HG03097 (cell line): Measurements from ENCODE around the gene ANO6.

Experiments
- ATAC-seq: cut with Tn5 transposase; IDR thresholded peaks from one replicate; pipeline ENCODE4 v1.9.1; 2021; ENCODE audit not compliant: unreplicated experiment, low FRiP score

ANO6 gene

DNA sequence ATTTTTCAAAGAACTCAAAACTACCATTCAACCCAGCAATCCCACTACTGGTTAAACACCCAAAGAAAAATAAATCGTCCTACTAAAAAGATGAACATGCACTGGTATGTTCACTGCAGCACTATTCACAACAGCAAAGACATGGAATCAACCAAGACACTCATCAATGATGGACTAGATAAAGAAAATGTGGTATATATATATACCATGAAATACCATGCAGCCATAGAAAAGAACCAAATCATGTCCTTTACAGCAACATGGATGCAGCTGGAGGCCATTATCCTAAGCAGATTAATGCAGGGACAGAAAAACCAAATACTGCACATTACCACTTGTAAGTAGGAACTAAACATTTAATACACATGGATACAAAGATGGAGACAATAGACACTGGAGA is 3.8 kb upstream of the ANO6 start:
- no peak for ATAC-seq

DNA sequence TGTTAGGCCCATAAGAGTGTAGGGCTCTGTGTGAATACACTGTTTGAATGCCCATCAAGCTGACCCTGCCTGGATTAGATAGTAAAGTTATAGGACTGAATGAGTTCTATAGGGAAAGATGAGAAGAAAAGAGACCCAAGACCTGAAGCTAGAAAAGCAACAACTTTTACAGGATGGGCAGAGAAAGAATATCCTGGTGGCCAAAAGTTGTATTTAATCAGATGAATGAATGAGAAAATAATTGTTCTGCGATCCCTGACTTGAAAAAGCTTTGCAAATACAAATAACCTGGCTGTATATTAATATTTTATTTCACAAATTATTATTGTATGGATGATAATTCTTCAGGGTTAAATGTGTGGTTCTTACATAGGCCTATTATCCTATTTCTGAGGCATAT is 2.8 kb upstream of the ANO6 start:
- ATAC-seq, result no peak

DNA sequence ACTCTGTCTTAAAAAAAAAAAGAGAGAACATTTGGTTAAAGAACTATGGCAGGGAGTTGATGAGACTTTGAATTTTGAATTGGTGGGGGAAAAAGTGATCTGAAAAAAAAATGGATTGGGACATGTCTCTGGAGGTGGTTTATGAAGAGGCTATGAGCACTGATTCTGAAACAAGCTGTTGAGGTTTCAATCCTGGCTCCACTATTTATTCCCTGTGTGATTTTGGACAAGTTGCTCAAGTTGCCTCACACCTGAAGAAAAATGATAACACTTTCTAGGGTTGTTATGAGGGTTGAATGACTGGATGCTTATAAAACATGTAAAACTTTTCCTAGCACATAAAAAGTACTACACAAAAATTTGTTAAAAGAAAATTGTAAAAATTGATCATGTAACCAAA is 1.8 kb upstream of the ANO6 start:
- ATAC-seq, result no peak

DNA sequence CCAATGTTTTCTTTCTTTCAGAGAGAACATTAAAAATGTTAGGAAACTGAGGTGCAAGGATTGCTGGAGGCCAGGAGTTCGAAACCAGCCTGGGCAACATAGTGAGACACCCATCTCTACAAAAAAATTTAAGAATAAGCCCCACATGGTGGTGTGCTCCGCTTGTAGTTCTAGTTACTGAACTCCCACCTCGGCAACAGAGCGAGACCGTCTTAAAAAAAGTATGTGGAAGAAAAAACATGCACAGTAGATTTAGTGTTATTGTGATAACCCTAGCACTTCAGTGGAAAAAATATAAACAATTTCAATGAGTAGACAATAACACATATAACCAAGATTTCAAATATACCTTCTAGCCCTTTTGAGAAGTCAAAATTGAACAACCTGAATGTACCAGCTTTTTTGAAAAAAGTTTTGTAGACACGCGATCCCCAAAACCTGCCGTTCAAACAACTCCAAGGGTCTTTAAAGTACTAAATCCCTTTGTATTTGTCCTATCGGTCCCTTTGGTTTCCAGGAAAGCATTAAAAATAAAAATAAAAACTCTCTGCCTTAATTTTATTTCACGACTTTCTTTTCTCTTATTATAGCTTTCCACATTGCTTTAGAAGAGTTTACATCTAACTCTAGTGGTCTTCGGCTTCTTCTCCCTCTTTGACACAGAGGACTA is 1.0 kb upstream of the ANO6 start:
- no peak for ATAC-seq

DNA sequence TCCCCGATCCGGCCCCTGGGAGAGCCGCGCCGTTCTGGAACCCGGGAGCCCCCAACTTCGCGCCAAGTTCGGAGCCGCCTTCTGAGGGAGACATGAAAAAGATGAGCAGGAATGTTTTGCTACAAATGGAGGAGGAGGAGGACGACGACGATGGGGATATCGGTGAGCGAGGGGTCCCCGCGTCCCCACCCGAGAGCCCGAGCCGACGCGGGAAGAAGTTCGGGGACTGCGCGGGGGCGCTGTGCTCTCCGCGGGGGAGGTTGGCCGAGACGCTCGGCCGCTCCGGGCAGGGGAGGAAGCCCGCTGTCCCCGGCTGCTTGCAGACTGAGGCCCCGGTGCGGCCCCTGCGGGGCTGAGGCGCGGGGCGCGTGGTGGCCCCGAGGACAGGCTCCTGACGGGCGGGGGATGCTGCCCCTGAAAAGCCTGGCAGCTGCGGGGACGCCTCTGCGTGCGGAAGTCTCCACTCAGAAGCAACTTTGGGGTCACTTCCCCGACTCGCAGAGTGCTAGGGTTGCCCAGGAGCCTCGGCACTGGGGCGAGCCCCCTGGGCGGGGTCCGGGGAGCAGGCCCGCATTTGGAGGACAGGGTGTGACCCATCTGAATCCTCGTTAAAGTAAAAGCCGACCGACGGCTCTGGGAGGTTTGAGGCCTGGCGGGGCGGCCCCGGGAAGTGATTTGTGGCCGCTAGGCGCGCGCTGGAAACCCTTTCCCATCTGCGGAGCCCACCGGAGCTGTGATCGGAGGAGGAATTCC is 511 bp downstream of the ANO6 start:
- ATAC-seq, result peak; percentile 32

DNA sequence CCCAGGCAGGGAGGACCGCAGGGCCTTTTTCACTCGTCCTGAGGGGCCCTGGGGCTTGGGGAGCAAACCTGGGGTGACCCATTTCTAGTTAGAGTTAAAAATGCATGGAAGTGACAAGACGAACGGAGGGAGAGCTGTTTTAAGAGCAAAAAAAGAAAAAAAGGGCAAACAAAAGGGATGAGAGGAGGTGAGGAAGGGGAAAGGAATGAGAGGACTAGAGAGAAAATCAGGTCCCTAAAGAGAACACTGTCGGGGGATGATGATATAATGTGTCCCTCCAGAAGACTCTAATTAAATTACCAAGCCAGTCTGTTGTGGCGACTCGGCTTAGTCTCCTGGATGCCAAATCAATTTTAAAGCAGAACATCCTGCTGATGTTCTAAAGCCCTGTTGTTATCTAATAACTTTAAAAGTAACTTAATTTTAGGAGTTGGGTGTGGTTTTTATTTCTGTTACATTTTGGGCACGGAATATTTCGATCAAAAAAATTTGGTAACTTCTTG is 1.1 kb downstream of the ANO6 start:
- ATAC-seq, result no peak

DNA sequence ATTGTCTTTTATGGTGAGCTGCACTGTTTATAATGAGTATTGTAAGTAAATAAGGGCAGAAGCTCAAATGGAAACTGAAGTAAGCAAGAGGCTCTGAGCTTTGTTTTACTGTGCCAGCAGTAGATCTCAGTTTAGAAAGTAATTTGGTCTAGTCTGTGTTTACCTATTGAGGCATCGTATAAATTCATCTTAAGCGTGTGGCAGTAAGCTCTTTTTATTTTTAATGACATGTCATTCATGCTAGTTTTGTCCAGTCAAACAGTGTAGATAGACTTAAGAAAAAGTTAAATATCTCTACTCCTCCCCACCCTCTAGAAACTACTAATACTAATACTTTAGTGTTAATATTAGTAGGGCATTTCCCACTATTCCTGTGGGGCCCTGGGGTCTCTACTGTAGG is 2.0 kb downstream of the ANO6 start:
- ATAC-seq, result no peak

DNA sequence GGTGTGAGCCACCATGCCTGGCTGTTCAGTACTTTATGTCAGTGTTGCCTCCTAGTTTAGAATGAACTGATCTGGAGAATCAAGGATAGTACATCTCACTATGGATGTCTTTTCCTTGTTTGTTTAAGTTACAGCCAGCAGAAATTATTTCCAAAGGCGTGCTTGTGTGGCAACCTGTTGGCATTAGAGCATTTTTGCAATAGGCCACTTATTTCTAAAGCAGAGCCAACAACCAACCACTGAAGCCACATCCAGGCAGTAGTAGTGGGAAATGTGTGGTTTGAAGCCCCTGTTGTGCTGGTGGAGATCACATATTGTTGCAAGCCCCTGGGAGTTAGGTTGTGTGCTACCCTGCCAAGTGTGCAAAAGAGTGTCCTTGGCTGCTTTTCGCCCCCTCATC is 3.7 kb downstream of the ANO6 start:
- ATAC-seq, result no peak

DNA sequence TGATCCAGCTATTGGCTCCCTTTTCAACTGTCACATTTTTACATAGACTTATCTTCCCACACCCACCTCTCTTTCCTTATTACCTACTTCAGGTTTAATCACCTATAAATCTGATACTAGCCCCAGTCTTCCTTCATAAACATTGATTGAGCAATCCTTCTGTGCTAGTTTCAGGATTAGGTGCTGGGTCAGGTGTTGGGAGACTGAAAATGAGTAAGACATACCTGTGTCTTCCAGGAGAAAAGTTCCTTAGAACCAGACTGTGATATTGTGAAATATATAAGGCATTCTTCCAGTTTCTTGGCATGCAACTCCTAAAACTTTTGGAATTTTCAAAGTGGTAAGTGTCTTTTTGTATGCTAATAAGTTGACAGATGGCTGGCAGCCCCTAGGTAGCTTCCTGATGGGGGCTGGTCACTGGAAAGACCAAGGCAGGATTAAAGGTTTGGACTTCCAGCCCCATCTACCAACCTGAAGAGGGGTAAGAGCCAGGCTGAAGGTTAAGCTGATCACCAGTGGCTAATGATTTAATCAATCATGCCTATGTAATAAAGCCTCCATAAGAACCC is 4.6 kb downstream of the ANO6 start:
- no peak for ATAC-seq

DNA sequence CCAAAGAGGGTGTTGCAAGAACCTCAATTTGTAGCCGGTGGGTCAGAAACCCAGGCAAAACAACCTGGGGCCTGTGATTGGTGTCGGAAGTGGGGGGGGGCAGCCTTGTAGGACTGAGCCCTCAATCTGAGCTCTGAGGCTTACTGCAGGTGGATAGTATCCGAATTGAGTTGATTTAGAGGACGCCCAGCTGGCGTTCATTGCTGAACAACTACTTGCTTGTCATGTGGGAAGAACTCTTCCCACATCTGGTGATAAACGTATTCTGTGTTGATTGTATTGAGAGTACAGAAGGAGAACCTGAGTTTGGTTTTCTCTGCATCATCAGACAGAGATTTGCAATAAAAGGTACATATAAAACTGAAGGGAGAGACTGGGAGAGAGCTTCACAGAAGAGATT is 5.1 kb downstream of the ANO6 start:
- ATAC-seq, result no peak

DNA sequence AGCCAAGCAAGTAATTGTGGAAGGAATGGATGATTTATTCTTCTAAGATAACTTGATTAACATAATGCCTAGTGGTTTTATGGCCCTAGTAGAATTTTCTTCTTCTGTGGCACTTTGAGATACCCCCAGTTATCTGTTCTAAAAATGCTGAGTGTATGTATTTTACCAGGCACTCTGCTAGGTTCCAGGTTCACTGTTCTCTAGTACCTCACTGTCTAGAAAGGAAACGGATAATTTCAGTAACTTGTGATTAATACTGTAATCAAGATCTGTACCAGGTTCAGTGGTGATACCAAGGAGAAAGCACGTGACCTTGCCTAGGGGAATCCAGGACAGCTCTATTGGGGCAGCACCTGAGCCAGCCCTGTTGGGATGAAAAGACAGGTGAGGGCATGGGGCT is 8.0 kb downstream of the ANO6 start:
- no peak for ATAC-seq

DNA sequence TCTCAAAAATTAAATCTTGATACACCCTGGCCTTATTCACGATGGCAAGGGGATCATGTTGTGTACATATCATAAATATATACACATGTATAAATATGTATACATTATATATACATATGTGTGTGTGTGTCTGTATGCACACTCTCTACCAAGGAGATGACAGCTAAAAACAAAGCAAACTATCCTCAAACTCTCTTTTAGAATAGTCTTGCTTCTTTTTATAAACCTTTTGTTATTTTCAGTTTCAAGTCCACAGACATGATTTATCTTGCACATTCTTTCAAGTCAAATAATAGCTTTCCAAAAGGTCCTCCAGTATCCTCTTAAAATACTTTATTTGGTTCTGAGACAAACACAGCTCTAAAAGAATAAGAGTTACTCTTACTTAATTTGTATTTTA is 8.4 kb downstream of the ANO6 start:
- ATAC-seq, result no peak

DNA sequence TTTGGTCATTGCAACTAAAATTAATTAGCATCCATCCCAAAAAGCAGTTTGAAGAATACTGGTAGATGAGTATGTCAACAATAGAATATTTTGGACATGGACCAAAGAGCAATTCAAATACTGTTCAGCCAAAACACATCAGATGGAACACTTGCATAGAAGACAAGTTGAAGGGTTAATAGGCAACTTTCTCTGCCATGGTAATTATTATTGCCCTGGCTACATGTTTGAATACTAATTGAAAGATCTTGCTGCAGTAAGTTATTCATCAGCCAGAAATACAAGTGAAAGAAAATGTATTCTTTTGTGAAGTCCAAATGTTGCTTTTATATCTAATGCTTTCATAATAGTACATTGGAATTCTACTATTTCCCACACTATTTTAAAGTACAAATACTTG is 10.1 kb downstream of the ANO6 start:
- ATAC-seq, result no peak

DNA sequence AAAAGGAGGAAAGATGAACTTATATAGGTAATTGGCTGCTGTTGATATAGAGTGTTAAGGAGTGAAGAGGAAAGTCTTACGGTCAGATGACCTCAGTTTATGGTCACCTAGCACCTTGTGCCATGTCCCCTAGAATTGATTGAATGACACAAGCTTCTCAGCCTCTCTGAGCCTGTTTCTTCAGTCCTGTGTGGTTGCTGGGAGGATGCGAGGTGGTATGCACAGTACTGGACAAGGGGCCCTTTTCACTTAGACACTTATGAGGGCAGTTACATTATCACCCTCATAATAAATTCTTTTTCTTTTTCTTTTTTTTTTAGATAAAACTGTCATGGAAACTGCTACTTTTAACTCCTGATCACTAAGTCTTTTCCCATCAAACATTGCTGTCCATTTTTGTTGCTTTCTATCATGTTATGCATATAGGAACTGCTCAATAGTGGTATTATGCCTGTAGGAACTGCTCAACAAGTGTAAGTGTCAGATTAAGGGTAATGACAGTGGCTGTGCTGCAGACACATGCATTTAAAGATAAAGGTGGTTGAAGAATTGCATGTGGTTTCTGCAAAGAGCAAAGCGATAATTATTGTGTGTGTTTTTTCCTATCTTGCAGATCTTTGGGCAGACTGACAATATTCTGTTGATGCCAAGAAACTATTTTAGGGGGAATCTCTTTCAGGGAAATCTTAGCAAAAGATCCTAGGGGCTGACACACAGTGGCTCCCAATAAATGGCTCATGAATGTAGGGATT is 11.6 kb downstream of the ANO6 start:
- ATAC-seq, result no peak

DNA sequence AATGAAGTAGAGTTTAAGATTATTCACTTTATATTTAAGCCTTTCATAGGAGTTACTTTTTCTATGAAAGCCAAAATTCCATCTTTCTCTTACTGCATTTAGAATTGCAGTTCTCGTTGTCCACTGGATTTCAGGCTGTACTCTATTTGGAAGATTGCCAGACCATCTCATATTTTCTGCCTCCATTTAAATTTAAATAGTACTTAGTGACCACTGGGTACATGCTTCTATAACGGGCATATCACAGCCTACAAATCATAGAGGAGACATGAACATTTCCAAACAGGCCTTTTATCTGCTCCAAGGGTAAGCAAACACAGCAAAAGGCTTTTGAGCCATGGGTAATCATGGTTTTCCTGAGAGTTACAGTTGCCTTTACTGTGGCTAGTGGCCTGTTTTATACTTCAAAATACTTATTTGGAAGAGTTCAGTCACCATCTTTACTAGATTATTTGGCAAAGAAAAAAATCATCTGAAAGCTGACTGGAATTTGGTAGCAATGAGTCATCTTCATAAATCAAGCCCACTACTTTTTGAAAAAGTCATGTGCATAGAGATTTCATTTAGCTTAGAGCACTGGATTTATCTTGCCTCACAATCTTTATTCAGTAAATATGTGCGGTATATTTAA is 15.7 kb downstream of the ANO6 start:
- ATAC-seq, result no peak

DNA sequence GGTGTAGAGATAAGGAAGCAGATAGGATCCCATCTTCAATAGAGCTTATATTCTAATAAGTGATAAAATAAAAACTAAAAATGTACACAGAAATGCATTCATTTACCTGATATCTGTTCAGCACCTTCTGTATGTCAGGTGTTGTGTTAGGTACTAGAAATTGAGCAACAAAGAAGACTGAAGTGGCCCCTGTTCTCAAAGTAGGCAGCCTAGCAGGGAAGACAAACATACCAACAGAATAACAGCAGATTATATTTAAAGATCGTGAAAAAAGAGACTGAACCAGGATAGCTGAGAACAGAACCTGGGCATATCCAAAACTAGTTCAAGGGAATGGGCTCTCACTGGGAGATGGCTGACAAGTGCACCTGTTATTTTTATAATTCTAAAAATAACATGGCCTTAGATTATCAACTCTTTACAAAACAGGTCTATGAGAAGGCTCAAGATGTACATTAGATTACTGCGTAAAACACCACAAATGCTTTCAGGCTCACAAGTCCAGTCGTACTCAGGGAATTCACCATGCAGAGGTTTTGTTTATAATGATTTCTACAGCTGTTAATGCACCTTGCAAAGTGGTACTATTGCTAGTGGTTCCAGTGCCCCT is 16.4 kb downstream of the ANO6 start:
- ATAC-seq, result no peak

DNA sequence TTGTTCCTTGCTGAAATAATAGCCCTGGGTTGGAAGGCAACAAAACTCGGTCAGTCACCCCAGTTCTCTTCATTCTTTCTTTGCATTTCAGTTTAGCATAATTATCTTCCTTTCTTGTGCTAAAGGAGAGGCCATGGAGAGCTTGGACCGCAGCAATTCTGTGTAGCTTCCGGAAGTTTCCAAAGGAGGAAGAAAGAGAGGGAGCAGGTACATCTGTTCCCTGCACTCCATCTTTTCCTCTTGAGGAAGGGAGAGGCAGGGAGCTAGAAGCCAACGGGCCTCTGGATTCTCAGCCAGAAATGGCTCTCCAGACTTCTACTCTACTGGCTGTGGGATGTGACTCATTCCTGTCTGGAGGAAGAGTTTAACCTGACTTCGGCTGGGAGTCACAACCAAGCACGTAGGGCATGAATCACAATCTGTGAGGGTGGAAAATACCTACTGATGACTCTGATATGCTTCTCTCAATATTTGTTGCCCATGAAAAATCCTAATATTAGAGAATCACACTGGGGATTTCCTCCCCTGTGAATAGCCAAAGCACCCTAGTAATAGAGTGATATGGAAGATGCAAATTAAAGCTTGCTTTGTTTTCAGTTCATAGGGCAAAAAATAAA is 17.0 kb downstream of the ANO6 start:
- ATAC-seq, result peak; percentile 46

DNA sequence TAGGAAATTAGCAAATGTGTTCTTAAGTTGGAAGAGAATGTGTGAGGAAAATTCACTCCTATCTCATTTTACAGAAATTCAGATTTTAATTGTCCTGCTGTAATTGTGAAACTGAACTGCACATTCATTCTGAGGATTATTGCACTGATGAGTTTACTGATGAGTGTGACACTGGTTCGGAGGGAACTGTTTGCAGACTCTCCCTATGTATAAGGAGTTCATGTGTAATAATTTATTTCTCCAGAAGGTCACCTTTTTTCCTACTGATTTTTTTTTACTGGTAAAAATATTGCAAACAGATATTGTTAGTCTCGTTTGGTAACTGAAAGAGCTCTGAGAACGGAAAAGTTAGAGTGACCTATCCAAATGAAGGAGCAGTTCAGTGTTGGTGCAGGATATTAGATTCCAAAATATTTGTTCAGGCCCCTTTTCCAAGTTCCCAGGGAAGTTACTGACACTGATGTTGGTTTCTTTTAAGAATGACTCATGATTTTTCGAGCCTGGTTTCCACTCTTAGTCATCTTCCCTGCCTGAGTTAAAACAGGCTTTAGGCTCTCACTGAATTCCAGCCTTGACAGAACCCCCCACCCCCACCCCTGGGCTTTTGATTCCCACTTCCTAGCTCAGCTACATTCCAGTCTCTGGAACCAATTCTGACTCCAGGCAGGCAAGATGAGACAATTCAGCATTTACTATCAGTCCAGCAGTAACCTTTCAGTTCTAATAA is 18.4 kb downstream of the ANO6 start:
- no peak for ATAC-seq
